SK-N-SH (cell line): Measurements from ENCODE around the gene ARHGEF12. TPM values are rescaled to one million over a fixed set of nuclear protein-coding genes. Genes with fewer than 3 reads are reported as not detected.

Source experiments
- CTCF ChIA-PET: fragments of 300-600, 350-600 bp; formaldehyde crosslinking; extraction: SDS; loops from one replicate; lab custom pipeline; 2021; lab: Yijun Ruan, JAX
- POLR2A ChIA-PET: fragments of 350-600 bp; sonication (Branson Sonifier 250); formaldehyde crosslinking; extraction: SDS; loops from one replicate; lab custom pipeline; 2020; ENCODE audit warnings: antibody characterized with exemption, inconsistent platforms; lab: Yijun Ruan, JAX
- DNase-seq: peaks from one replicate; pipeline ENCODE4 v3.0.0; 2012
- H2AFZ ChIP-seq: fragments of 200-600 bp; sonication (generic); 2 replicates; pipeline ENCODE4 v1.8.1; 2016; ENCODE audit warnings: antibody characterized with exemption, mild to moderate bottlenecking, low read depth
- H3F3A ChIP-seq: fragments of 200-600 bp; sonication (generic); replicated peaks from 2 replicates; pipeline ENCODE3; 2016; ENCODE audit warnings: antibody characterized with exemption, mild to moderate bottlenecking; ENCODE audit not compliant: insufficient read depth
- H3K27ac ChIP-seq, 2 experiments: fragments of 200-500 bp in 1 of 2; fragments of 200-600 bp in 1 of 2; sonication (Bioruptor generic) in 1 of 2; sonication (generic), shearing (Covaris generic) in 1 of 2; 2 replicates each; pipeline versions ENCODE4 v1.5.1 to v1.6.1; 2014 to 2016; ENCODE audit warnings: low read depth in 2 of 2, inconsistent platforms in 1 of 2, low read length in 1 of 2, mild to moderate bottlenecking in 1 of 2, mixed read lengths in 1 of 2
- H3K27me3 ChIP-seq: fragments of 200-600 bp; sonication (generic), shearing (Covaris generic); 2 replicates; pipeline ENCODE4 v1.6.1; 2016; ENCODE audit warnings: mixed run types; ENCODE audit not compliant: insufficient read depth
- H3K36me3 ChIP-seq, 2 experiments: fragments of 200-500 bp in 1 of 2; fragments of 200-600 bp in 1 of 2; sonication (Bioruptor generic) in 1 of 2; sonication (generic) in 1 of 2; replicated peaks in 1 of 2; 2 replicates each; pipeline versions ENCODE3 to v1.5.1; 2014 to 2016; ENCODE audit warnings: low read length in 1 of 2, mild to moderate bottlenecking in 1 of 2; ENCODE audit not compliant: insufficient read depth in 2 of 2, control insufficient read depth in 1 of 2
- H3K4me1 ChIP-seq, 2 experiments: fragments of 200-500 bp in 1 of 2; fragments of 200-600 bp in 1 of 2; sonication (Bioruptor generic) in 1 of 2; sonication (generic), shearing (Covaris generic) in 1 of 2; 2 replicates each; pipeline versions ENCODE4 v1.5.1 to v1.6.1; 2014 to 2016; ENCODE audit warnings: low read depth in 1 of 2, low read length in 1 of 2, mixed run types in 1 of 2; ENCODE audit not compliant: insufficient read depth in 2 of 2, control insufficient read depth in 1 of 2
- H3K4me2 ChIP-seq: fragments of 200-600 bp; sonication (generic), shearing (Covaris generic); 2 replicates; pipeline ENCODE4 v1.6.1; 2017; ENCODE audit warnings: mixed run types
- H3K4me3 ChIP-seq, 2 experiments: fragments of 200-500 bp in 1 of 2; fragments of 200-600 bp in 1 of 2; sonication (Bioruptor generic) in 1 of 2; sonication (generic), shearing (Covaris generic) in 1 of 2; 2 replicates each; pipeline versions ENCODE4 v1.5.1 to v1.8.1; 2014 to 2016; ENCODE audit warnings: low read depth in 2 of 2, inconsistent platforms in 1 of 2, low read length in 1 of 2, mild to moderate bottlenecking in 1 of 2, mixed read lengths in 1 of 2, moderate library complexity in 1 of 2
- H3K79me2 ChIP-seq: fragments of 200-600 bp; sonication (generic); 2 replicates; pipeline ENCODE4 v1.8.1; 2017; ENCODE audit warnings: mild to moderate bottlenecking; ENCODE audit not compliant: insufficient read depth
- H3K9ac ChIP-seq: fragments of 200-600 bp; sonication (generic); 2 replicates; pipeline ENCODE4 v1.6.1; 2017; ENCODE audit warnings: mixed run types
- H3K9me2 ChIP-seq: fragments of 200-600 bp; sonication (generic); 2 replicates; pipeline ENCODE4 v1.6.1; 2017; ENCODE audit warnings: mixed run types
- H3K9me3 ChIP-seq: fragments of 200-600 bp; sonication (generic); 2 replicates; pipeline ENCODE4 v1.6.1; 2017; ENCODE audit warnings: mixed run types, mild to moderate bottlenecking, moderate library complexity
- H4K20me1 ChIP-seq: fragments of 200-600 bp; sonication (generic); 2 replicates; pipeline ENCODE4 v1.6.1; 2017; ENCODE audit warnings: mild to moderate bottlenecking, mixed run types; ENCODE audit not compliant: insufficient read depth
- ELF1 ChIP-seq: IDR thresholded peaks from 2 replicates; pipeline ENCODE4 v1.4.0; 2012
- FOXJ3 ChIP-seq: sonication (generic); formaldehyde crosslinking; IDR thresholded peaks from 2 replicates; pipeline ENCODE4 v1.5.1; 2020; ENCODE audit warnings: mild to moderate bottlenecking, missing genetic modification reagents
- GATA2 ChIP-seq: sonication (generic); formaldehyde crosslinking; IDR thresholded peaks from 2 replicates; pipeline ENCODE4 v1.5.0; 2020; ENCODE audit warnings: mild to moderate bottlenecking, missing genetic modification reagents
- MAX ChIP-seq: IDR thresholded peaks from 2 replicates; pipeline ENCODE4 v1.4.0; 2012; ENCODE audit warnings: low read depth
- POLR2AphosphoS5 ChIP-seq: IDR thresholded peaks from 2 replicates; pipeline ENCODE4 v1.6.1; 2012; ENCODE audit warnings: low read depth, low read length
- REST ChIP-seq: IDR thresholded peaks from 2 replicates; pipeline ENCODE4 v1.6.1; 2012; ENCODE audit warnings: mild to moderate bottlenecking, low read depth, low read length, moderate library complexity
- SIN3A ChIP-seq: IDR thresholded peaks from 2 replicates; pipeline ENCODE4 v1.6.1; 2012; ENCODE audit warnings: low read depth, mild to moderate bottlenecking, low read length, moderate library complexity, borderline replicate concordance
- TAF1 ChIP-seq: IDR thresholded peaks from 2 replicates; pipeline ENCODE4 v1.6.1; 2012; ENCODE audit warnings: low read depth, mild to moderate bottlenecking, low read length, moderate library complexity, borderline replicate concordance
- TCF12 ChIP-seq: IDR thresholded peaks from 2 replicates; pipeline ENCODE4 v1.4.0; 2012
- USF2 ChIP-seq: fragments of 150-350 bp; IDR thresholded peaks from 2 replicates; pipeline ENCODE4 v1.6.1; 2017; ENCODE audit warnings: antibody characterized with exemption, low read length, low read depth, borderline replicate concordance
- YY1 ChIP-seq: IDR thresholded peaks from 2 replicates; pipeline ENCODE4 v1.4.0; 2012; ENCODE audit warnings: low read depth, mild to moderate bottlenecking
- ZBTB33 ChIP-seq: IDR thresholded peaks from 2 replicates; pipeline ENCODE4 v1.4.0; 2012; ENCODE audit warnings: low read depth, borderline replicate concordance
- WGBS: methylation state at CpG from one replicate; pipeline ENCODE4 v1.1.6; 2017; ENCODE audit warnings: low lambda C conversion rate; 5-methylcytosine and 5-hydroxymethylcytosine counted together
- polyA plus RNA-seq, 3 experiments: library from polyadenylated mRNA; depleted of rRNA; stranded (reverse); fragments of >200 nt; gene quantifications; 2 replicates each; pipeline ENCODE4 v1.2.3, GENCODE V29; 2012

The ARHGEF12 gene
- polyA plus RNA-seq, 1 of the 3 experiments (the other 2 are of a cell fraction) = 12.3 TPM

- CTCF ChIA-PET = interaction anchor here (0.7 to 1.5 kb wide), 3 partner anchors 15 to 330 kb away, joined by 3 read pairs; no protein-coding TSS in a partner anchor
These were observed 18.6 kb downstream of the ARHGEF12 start for GRCh38 chr11:120354779-120355178.

More at GRCh38 chr11:120354779-120355178, 18.6 kb downstream of the ARHGEF12 start:
- Histone ChIP-seq H3K27ac (no peak overlapping the region), H3K9ac (no peak overlapping the region), H3K9me3 (no peaks in the 10 kb centered on the region), H4K20me1 (peaks cover 79% of the 10 kb centered on the region), H2AFZ (no peak overlapping the region), H3K4me1 (peaks cover 4 to 8% of the 10 kb centered on the region in 2 experiments; a peak in 2 of 4 replicates), H3K27me3 (no peaks in the 10 kb centered on the region), H3F3A (no peaks in the 10 kb centered on the region), H3K79me2 (peaks cover 98% of the 10 kb centered on the region), H3K4me3 (no peak overlapping the region), H3K9me2 (no peaks in the 10 kb centered on the region), H3K4me2 (no peak overlapping the region), H3K36me3 (no peaks in the 10 kb centered on the region)
- 84% methylated on average over 6 of the region's 6 CpGs for WGBS
- DNase-seq = no peak
- TF ChIP-seq ZBTB33 = no peak
- TF ChIP-seq GATA2 = no peak
- no peak for TF ChIP-seq MAX
- no peak for TF ChIP-seq ELF1
- TF ChIP-seq SIN3A = no peak
- TF ChIP-seq TAF1 = no peak
- TF ChIP-seq REST = no peak
- no peak for TF ChIP-seq USF2
- no peak for TF ChIP-seq YY1
- TF ChIP-seq TCF12 = no peak
- no peak for TF ChIP-seq FOXJ3 (CRISPR knock-in tag)
- TF ChIP-seq POLR2AphosphoS5 = no peak
- POLR2A ChIA-PET = no interaction called here
